ENCODE results near the gene FSTL1. TPM values are rescaled to one million over a fixed set of nuclear protein-coding genes. Genes with fewer than 3 reads are reported as not detected.

Gene FSTL1
- polyA plus RNA-seq, 2 of the 4 experiments (the other 2 are of a cell fraction), result 57.7 to 118 TPM

DNA sequence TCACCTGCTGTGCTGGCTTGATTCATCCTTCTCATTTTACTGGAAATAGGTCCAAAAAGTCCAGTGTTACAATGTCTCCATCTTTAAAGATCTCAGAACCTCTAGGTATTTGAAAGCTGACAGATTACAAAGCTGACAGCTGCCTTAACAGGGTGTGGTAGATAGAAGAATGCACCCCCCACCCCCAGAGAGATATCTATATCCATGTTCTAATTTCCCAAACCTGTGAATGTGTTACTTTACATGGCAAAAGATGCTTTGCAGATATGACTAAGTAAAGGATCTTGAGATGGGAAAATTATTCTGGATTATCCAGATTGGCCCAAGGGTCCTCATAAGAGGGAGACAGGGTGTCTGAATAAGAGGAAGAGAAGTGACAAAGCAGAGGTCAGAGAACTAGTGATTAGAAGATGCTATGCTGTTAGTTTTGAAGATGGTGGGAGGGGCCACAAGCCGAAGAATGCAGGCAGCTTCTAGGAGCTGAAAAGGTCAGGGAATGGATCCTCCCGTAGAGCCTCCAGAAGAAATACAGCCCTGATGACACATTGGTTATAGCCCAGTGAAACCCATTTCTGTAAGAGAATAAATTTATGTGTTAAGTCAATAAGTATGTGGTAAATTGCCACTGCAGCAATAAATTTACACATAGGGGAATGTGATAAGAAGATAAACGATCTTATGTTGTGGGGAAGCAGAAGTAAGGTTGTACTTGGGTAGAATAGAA is 21.5 kb upstream of the FSTL1 start:
- FAIRE-seq (no peak), ATAC-seq (no peak), DNase-seq (ENCODE audit: low read depth in 1 of 2, low spot score in 1 of 2) (no peak)
- H3K4me1 ChIP-seq, result peaks cover 22% of the 10 kb centered on the region
- no peak overlapping the region for H3K4me3 ChIP-seq
- no peak overlapping the region for H3K27ac ChIP-seq
- TF ChIP-seq MAFK (IDR thresholded peaks at IDR 0.05; ENCODE audit: partially characterized antibody) (peak; percentile 65), EHMT2 (IDR thresholded peaks at IDR 0.05; ENCODE audit: low read depth) (no peak), FOXS1 (CRISPR knock-in tag; IDR thresholded peaks at IDR 0.05) (no peak), BCL3 (IDR thresholded peaks at IDR 0.05) (no peak), ZSCAN20 (CRISPR knock-in tag; IDR thresholded peaks at IDR 0.05) (no peak)
- TF ChIP-seq, protein P1, sequence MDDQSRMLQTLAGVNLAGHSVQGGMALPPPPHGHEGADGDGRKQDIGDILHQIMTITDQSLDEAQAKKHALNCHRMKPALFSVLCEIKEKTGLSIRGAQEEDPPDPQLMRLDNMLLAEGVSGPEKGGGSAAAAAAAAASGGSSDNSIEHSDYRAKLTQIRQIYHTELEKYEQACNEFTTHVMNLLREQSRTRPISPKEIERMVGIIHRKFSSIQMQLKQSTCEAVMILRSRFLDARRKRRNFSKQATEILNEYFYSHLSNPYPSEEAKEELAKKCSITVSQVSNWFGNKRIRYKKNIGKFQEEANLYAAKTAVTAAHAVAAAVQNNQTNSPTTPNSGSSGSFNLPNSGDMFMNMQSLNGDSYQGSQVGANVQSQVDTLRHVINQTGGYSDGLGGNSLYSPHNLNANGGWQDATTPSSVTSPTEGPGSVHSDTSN (IDR thresholded peaks at IDR 0.05), result no peak
- ChIA-PET POLR2A (no interaction called here), CTCF (interaction anchor here (1.3 kb wide), 1 partner anchor 87 kb away, joined by 4 read pairs; no protein-coding TSS in a partner anchor)
- 0 out of 3 replicates have a peak, but pooled peaks cover 4% of the 10 kb centered on the region for H3K9me3 ChIP-seq
- no peak overlapping the region for H3K4me2 ChIP-seq
- 55% methylated on average over 3 of the region's 3 CpGs for WGBS (ENCODE audit: missing lambda C conversion rate)

DNA sequence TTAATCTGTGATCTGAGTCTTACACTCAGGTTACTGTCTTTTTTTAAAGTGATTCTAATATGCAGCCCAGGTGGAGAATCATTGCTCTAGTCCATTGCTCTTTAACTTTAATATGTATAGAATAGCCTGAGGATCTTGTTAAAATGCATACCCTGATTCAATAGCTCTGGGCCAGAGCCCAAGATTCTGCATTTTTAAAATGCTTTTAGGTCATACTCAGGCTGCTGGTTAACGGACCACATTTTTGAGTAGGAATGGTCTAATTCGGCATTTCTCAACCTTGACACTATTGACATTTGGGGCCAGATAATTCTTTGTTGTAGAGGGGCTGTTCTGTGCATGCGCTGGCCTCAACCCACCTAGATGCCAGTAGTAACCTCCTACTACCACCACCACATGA is 20.9 kb upstream of the FSTL1 start:
- ChIA-PET POLR2A (no interaction called here), CTCF (interaction anchor here (1.3 kb wide), 1 partner anchor 9 kb away, joined by 5 read pairs; no protein-coding TSS in a partner anchor)
- 35% methylated on average over 3 of the region's 3 CpGs for WGBS (ENCODE audit: missing lambda C conversion rate)
- Histone ChIP-seq H3K27ac (peak overlapping the region in 1 of 2 experiments; percentile 1; a peak in 1 of 6 replicates), H3K4me1 (peaks cover 22% of the 10 kb centered on the region), H3K9me3 (0 out of 3 replicates have a peak, but pooled peaks cover 4% of the 10 kb centered on the region), H3K4me3 (no peak overlapping the region), H3K4me2 (peak overlapping the region; percentile 19; the same call in 2 of the 3 replicates)
- ATAC-seq (no peak; a peak in 1 of 6 replicates), FAIRE-seq (no peak), DNase-seq (ENCODE audit: low read depth in 1 of 2, low spot score in 1 of 2) (no peak)
- TF ChIP-seq HOXA7 (CRISPR knock-in tag; IDR thresholded peaks at IDR 0.05), result no peak
- no peak for TF ChIP-seq HDAC2 (IDR thresholded peaks at IDR 0.05)
- TF ChIP-seq MAX (IDR thresholded peaks at IDR 0.05), result no peak
- TF ChIP-seq RFX5 (IDR thresholded peaks at IDR 0.05), result no peak
- no peak for TF ChIP-seq MAZ (IDR thresholded peaks at IDR 0.05; ENCODE audit: borderline replicate concordance, low read depth, low read length)
- no peak for TF ChIP-seq ELK1 (IDR thresholded peaks at IDR 0.05; ENCODE audit: low read depth, low read length)
- no peak for TF ChIP-seq JUN (IDR thresholded peaks at IDR 0.05)
- TF ChIP-seq NFE2L2 (conservative IDR thresholded peaks at IDR 0.05; ENCODE audit: low read length), result no peak
- no peak for TF ChIP-seq E2F6 (IDR thresholded peaks at IDR 0.05; ENCODE audit: borderline replicate concordance, low read depth)
- TF ChIP-seq, protein P2, sequence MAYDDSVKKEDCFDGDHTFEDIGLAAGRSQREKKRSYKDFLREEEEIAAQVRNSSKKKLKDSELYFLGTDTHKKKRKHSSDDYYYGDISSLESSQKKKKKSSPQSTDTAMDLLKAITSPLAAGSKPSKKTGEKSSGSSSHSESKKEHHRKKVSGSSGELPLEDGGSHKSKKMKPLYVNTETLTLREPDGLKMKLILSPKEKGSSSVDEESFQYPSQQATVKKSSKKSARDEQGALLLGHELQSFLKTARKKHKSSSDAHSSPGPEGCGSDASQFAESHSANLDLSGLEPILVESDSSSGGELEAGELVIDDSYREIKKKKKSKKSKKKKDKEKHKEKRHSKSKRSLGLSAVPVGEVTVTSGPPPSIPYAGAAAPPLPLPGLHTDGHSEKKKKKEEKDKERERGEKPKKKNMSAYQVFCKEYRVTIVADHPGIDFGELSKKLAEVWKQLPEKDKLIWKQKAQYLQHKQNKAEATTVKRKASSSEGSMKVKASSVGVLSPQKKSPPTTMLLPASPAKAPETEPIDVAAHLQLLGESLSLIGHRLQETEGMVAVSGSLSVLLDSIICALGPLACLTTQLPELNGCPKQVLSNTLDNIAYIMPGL (CRISPR knock-in tag; IDR thresholded peaks at IDR 0.05; ENCODE audit: borderline replicate concordance), result no peak
- TF ChIP-seq, protein P3, sequence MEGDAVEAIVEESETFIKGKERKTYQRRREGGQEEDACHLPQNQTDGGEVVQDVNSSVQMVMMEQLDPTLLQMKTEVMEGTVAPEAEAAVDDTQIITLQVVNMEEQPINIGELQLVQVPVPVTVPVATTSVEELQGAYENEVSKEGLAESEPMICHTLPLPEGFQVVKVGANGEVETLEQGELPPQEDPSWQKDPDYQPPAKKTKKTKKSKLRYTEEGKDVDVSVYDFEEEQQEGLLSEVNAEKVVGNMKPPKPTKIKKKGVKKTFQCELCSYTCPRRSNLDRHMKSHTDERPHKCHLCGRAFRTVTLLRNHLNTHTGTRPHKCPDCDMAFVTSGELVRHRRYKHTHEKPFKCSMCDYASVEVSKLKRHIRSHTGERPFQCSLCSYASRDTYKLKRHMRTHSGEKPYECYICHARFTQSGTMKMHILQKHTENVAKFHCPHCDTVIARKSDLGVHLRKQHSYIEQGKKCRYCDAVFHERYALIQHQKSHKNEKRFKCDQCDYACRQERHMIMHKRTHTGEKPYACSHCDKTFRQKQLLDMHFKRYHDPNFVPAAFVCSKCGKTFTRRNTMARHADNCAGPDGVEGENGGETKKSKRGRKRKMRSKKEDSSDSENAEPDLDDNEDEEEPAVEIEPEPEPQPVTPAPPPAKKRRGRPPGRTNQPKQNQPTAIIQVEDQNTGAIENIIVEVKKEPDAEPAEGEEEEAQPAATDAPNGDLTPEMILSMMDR (IDR thresholded peaks at IDR 0.05), result no peak
- TF ChIP-seq RAD21 (conservative IDR thresholded peaks at IDR 0.05 in 1 of 2, IDR thresholded peaks at IDR 0.05 in 1 of 2), result no peak
- no peak for TF ChIP-seq KDM1A (IDR thresholded peaks at IDR 0.05; ENCODE audit: low read depth)
- no peak for TF ChIP-seq REST (IDR thresholded peaks at IDR 0.05)
- TF ChIP-seq TP53 (CRISPR knock-in tag; IDR thresholded peaks at IDR 0.05), result no peak
- TF ChIP-seq HEYL (CRISPR knock-in tag; IDR thresholded peaks at IDR 0.05), result no peak
- no peak for TF ChIP-seq BHLHE40 (IDR thresholded peaks at IDR 0.05; ENCODE audit: low read depth, low read length)
- no peak for TF ChIP-seq MYC (IDR thresholded peaks at IDR 0.05; ENCODE audit: borderline replicate concordance, low read length)
